ENCODE data around the gene MELTF.

Gene MELTF

DNA sequence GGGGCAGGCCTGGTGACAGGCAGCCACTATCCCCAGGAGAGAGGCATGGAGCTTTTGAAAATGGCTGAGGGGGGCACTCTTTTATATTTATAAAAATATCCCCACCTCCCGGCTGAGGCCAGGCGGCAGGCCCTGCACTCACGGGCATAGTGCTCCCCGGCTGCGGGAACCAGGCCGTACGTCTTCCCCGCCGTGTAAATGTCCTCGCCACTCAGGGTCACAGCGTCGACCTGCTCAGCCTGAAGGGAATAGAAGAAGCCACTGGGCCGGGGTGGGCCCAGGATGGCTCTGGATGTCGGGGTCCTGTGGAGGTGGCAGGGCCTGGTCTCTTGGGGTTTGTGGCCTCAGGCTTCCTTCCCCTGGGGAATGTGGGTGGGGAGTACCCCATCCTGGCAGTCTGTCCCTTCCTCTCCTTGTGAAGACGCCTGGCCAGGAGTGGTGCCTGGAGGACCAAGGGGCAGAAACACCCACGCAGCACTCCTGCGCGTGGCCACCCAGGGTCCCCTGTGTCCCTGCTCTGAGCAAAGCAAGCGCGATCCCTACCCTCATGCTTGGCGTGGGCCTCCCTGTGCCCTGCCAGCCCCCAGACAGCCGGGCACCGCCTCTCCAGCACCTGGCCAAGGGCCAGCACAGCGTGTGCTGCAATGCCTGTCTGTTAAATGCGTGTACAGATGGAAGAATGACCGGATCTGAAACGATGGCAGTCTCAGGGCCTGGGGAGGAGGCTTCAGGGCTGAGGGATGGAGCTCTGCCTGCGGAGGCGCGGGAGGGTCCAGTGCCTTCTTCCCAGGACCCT lies 18.9 kb downstream of the MELTF start:
- no peak for DNase-seq (ENCODE audit: low spot score)

DNA sequence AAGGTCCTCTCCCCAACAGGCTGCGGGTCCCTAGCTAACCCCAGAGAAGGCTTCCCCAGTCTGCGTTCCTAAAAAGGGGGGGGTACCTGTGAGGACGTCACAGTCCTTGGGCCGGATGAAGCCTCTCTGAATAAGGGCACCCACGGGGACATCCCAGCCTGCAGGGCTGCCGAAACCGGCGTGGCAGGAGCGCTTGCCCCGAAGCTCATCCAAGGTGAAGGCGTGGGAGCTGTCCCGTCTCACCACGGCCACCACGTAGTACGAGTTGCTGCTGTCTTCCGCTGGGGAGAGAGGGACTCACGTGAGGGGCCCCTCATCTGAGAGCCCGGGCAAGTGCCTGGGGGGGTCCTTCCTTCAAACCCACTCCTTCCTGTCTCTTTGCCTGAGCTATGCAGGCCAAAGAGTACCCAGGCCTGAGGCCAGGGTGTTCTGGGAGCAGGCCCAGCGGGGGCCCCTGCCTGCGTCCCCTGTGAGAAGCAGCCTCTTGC lies 20.0 kb downstream of the MELTF start:
- DNase-seq (ENCODE audit: low spot score) = no peak

DNA sequence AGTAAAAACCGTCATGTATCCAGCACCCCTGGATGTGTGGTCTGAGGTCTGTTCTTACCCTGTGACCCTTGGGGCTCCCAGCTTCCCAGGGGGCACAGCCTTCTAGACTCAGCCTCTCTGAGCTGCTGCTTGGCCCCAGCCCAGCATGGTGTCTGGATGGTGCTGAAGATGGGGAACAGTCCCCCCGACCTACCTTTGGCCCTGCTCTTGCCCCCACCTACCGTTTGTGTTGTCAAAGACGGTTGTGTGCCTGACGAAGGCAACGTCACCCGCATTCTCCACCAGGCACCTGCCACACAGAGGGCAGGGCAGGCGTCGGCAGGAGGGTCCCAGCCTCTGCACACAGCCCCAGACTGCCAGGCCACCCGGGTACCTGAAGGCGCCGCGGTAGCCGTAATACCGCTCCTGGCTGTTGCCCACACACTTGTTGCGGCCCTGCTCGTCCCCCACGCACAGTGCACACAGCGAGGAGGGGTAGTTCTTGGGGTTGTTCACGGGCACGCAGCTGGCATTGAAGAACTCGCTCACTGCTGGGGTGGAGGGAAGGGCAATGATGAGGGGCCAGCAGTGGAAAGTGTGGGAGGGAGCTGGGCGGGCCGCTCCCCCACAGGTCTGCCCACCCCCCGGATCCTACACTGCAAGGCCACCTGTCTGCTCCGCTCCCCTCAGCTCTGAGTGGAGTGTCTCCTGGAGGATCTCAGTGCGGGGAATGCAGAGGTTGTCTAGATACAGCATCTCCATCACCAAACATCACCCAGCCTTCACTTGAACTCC lies 21.0 kb downstream of the MELTF start:
- no peak for DNase-seq (ENCODE audit: low spot score)

- DNase-seq (ENCODE audit: low spot score) = no peak
Measured at GRCh38 chr3:197007953-197008352, 21.7 kb downstream of the MELTF start.

DNA sequence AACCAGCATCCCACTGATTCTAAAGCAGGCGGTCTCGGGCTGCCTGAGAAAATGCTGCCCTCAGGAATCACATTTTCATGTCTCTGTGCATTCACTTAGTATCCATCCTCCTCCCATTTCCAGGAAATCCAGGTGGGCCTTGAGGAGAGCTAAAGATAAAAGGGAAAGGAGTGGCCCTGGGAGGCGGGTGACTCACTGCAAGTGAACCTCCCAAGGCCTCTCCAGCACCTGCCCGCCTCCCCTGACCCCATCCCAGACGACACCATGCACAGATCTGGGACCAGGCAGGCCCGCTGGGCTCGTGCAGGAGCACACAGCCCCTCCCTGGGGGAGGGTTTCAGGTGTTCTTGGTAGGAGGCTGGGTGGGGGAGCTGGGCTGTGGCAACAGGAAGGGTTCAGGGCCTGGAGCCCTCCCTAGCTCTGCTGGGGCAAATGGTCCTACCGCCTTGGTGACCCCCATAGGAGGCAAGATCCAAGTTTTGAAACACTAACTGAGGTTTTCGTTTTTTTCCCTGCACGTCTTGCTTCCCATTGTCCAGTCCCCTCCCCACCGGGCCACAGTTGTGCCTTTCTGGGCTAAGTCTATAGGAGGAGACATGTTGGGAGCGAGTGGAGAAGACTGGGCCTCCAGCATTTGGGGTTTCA lies 22.2 kb downstream of the MELTF start:
- no peak for DNase-seq (ENCODE audit: low spot score)

GRCh38 chr3:197006860-197007259 lies 22.8 kb downstream of the MELTF start:
- no peak for DNase-seq (ENCODE audit: low spot score)

GRCh38 chr3:197006446-197006845 lies 23.2 kb downstream of the MELTF start:
- DNase-seq (ENCODE audit: low spot score) = no peak

GRCh38 chr3:197003461-197004385 lies 25.9 kb downstream of the MELTF start:
- peak; percentile 12 for DNase-seq (ENCODE audit: low spot score)

GRCh38 chr3:197002701-197003454 lies 26.7 kb downstream of the MELTF start:
- peak; percentile 77 for DNase-seq (ENCODE audit: low spot score)

- no peak for DNase-seq (ENCODE audit: low spot score)
Measured at GRCh38 chr3:197001972-197002700, 27.5 kb downstream of the MELTF start.

- DNase-seq (ENCODE audit: low spot score) = no peak
Measured at GRCh38 chr3:197001106-197001971, 28.3 kb downstream of the MELTF start.

DNA sequence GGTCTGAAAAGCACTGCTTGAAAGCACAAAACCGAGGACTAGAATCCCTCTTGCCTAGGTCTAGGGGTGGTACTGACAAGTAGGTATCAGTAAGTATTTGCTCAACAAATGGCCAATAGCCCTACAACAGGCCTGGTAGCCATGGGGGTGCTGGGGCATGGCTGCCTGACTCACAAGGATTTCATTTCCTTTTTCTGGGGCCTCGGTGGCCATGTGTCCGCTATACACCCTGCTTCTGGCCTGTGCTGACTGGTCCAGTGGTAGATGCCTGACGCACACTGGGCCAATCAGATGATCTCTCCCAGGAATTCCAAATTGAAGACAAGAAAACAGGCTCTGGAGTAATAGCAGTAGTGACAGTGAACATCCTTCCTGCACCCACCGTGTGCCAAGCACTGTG lies 29.4 kb downstream of the MELTF start:
- DNase-seq (ENCODE audit: low spot score) = no peak

- no peak for DNase-seq (ENCODE audit: low spot score)
Measured at GRCh38 chr3:196998966-196999760, 30.5 kb downstream of the MELTF start.

- no peak for DNase-seq (ENCODE audit: low spot score)
Measured at GRCh38 chr3:196997311-196997710, 32.3 kb downstream of the MELTF start.

DNA sequence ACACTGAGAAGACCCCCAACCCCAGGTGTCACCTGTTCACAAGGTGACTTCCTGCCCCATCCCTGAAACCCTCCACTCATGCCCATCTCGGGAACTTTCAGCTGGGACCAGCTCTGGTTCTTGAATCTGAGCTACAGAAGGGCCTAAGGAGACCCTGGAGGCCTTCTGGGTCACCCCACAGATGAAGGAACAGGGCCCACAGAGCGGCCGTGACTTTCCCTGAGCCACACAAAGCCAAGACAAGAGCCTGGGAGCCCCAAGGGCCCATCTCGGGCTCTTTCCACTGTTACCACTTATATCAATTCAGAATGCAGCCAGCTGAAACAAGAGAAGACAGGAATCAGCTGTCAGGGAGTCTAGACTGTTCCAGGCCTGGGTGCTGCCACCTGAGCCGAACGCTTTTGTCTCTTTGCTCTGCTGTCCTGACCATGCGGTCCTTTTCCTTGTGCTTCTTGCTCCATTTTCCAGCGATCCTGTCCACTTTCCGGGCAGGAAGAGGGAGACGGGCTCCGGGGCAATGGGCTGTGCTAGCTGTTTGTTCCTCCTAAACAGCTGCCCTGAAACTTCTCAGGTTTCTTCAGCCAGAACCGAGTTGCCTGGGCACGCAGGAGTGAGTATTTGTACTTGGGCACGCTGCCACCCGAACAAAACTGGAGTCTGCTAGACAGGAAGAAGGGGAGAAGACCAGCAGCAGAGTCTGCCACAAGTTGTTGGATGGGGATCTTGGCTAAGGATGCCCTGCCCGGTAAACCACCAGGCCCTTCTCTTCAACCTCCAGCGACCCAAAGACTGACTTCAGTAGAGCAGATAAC lies 33.0 kb downstream of the MELTF start:
- DNase-seq (ENCODE audit: low spot score) = no peak

DNA sequence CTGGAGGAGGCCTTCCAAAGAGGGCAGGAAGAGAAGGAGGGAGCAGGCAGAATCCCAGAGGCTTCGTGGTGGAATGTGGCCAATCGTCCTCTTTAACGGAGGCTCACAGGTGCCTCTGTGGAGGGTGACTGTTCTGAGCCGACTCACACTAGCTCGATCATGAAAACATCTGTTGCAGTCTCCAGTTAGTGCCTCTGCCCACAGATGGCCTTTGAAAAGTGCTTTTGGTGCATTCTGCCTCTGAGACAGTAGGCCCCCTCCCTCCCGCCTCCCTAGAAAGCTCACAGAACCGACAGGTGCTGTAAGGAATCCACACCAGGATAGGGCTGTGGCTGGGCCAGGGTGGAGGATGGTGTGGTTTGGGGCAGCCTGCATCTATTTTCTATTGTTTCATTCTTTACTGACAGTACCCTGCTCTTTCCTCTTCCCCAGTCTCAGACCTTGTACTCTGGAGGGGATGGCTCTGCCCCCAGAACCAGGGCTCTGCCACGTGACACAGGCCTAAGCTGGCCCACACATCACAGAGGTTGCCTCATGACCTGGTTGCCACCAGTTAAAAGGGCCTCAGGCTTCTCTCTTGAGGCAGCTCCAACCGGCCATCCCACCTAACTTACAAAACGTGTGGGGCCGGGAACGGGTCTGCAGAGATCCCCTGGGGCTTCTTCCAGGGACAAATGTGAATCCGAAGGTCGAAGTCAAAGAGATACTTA lies 33.8 kb downstream of the MELTF start:
- no peak for DNase-seq (ENCODE audit: low spot score)

DNA sequence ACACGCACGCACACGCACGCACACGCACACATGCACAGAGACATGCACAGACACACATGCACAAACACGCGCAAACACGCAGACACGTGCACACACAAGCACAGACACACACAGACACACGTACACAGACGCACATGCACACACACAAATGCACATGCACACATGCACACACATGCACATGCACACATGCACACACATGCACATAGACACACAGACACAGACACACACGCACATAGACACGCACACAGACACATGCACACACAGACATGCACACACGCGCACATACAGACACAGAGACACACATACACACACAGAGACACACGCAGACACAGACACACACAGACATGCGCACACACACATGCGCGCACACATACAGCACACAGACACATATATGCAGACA lies 34.6 kb downstream of the MELTF start:
- no peak for DNase-seq (ENCODE audit: low spot score)
